SU-DHL-6 (cell line): Measurements from ENCODE around the gene SOX6.

ENCODE experiments used
- EZH2phosphoT487 ChIP-seq: fragments of 200-600 bp; sonication (generic), shearing (Covaris generic); conservative IDR thresholded peaks from 2 replicates; pipeline ENCODE4 v1.6.1; 2018; ENCODE audit warnings: mild to moderate bottlenecking, antibody characterized with exemption, low read length, moderate library complexity, mixed read lengths
- TF ChIP-seq, protein P1 (sequence below): fragments of 200-600 bp; sonication (generic); IDR thresholded peaks from one replicate; pipeline ENCODE4 v1.5.1; 2017; ENCODE audit warnings: antibody characterized with exemption, mild to moderate bottlenecking, low read length, moderate library complexity; ENCODE audit not compliant: insufficient read depth, poor library complexity, severe bottlenecking

DNA sequence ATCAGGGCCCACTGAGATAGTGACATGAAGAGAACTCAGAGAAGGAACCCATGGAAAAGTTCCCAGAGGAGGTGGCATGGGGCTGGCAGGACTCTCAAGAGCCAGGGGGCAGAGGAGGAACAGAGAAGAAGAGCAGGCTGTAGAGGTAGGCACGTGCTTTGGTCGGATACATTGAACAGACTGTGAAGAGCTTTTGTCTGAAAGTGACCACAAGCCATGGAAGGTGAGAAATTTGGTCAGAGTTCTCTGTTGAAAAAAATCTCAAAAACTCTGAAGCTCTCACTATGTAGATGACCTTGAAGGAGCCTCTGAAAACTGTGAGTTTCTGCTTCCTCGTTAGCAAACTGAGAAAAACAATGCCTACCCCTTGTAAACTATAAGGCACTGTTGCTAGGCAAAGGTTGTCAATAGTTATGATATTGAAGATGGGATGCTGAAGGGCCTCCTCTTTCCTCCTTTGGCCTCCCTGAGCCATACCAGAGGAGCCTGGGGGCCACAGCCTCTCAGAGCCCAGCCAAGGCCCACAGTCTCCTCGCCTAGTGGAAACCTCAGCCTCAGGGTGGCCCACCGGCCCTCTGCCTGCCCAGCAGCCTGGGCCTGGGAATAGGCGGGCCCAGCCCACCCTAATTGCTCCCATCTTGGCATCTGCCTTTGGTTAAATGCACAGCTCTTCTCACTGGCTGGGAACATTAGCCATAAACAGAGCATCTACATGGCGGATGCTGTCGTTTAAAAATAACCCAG is 415.7 kb downstream of the SOX6 start:
- TF ChIP-seq EZH2phosphoT487: no peak
- TF ChIP-seq, protein P1, sequence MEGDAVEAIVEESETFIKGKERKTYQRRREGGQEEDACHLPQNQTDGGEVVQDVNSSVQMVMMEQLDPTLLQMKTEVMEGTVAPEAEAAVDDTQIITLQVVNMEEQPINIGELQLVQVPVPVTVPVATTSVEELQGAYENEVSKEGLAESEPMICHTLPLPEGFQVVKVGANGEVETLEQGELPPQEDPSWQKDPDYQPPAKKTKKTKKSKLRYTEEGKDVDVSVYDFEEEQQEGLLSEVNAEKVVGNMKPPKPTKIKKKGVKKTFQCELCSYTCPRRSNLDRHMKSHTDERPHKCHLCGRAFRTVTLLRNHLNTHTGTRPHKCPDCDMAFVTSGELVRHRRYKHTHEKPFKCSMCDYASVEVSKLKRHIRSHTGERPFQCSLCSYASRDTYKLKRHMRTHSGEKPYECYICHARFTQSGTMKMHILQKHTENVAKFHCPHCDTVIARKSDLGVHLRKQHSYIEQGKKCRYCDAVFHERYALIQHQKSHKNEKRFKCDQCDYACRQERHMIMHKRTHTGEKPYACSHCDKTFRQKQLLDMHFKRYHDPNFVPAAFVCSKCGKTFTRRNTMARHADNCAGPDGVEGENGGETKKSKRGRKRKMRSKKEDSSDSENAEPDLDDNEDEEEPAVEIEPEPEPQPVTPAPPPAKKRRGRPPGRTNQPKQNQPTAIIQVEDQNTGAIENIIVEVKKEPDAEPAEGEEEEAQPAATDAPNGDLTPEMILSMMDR: no peak
